Trophoblast cell (in vitro differentiated cells and primary cell): ENCODE results near the gene KLHL40.

Experiments
- DNase-seq, 2 donors: peaks; one replicate each; pipeline ENCODE4 v3.0.0-alpha.2; 2016
- H2AFZ ChIP-seq: 2 replicates; pipeline ENCODE4 v1.6.1; 2013; ENCODE audit warnings: low read length, moderate library complexity, mild to moderate bottlenecking; ENCODE audit not compliant: insufficient read depth, poor library complexity
- H2AK5ac ChIP-seq: 2 replicates; pipeline ENCODE4 v1.6.1; 2013; ENCODE audit warnings: mild to moderate bottlenecking, low read length
- H2BK120ac ChIP-seq: 2 replicates; pipeline ENCODE4 v1.6.1; 2013; ENCODE audit warnings: low read length, mild to moderate bottlenecking, moderate library complexity; ENCODE audit not compliant: insufficient read depth, poor library complexity
- H2BK12ac ChIP-seq: 2 replicates; pipeline ENCODE4 v1.6.1; 2013; ENCODE audit warnings: mild to moderate bottlenecking, low read length, moderate library complexity
- H2BK5ac ChIP-seq: 2 replicates; pipeline ENCODE4 v1.6.1; 2013; ENCODE audit warnings: low read length, low read depth, moderate library complexity, mild to moderate bottlenecking; ENCODE audit not compliant: poor library complexity
- H3K14ac ChIP-seq: 2 replicates; pipeline ENCODE4 v1.6.1; 2013; ENCODE audit warnings: mild to moderate bottlenecking, low read length
- H3K18ac ChIP-seq: 2 replicates; pipeline ENCODE4 v1.6.1; 2013; ENCODE audit warnings: mild to moderate bottlenecking, low read length
- H3K23ac ChIP-seq: 2 replicates; pipeline ENCODE4 v1.6.1; 2013; ENCODE audit warnings: low read length
- H3K27ac ChIP-seq: 2 replicates; pipeline ENCODE4 v1.5.1; 2013; ENCODE audit warnings: low read depth, mild to moderate bottlenecking, inconsistent platforms, low read length, moderate library complexity
- H3K27me3 ChIP-seq: 2 replicates; pipeline ENCODE4 v1.6.1; 2013; ENCODE audit warnings: inconsistent platforms, mild to moderate bottlenecking, low read length, moderate library complexity; ENCODE audit not compliant: insufficient read depth
- H3K36me3 ChIP-seq, 2 experiments: 1 replicate in 1 of 2; 2 replicates in 1 of 2; pipeline ENCODE4 v1.6.1; 2013; ENCODE audit warnings: low read length in 2 of 2, mild to moderate bottlenecking in 2 of 2, moderate library complexity in 1 of 2; ENCODE audit not compliant: insufficient read depth in 2 of 2, control insufficient read depth in 1 of 2
- H3K4ac ChIP-seq: 2 replicates; pipeline ENCODE4 v1.6.1; 2013; ENCODE audit warnings: low read depth, mild to moderate bottlenecking, low read length, moderate library complexity
- H3K4me1 ChIP-seq, 2 experiments: 1 replicate in 1 of 2; 2 replicates in 1 of 2; pipeline ENCODE4 v1.6.1; 2013; ENCODE audit warnings: low read length in 2 of 2, mild to moderate bottlenecking in 2 of 2, moderate library complexity in 1 of 2; ENCODE audit not compliant: insufficient read depth in 2 of 2, control insufficient read depth in 1 of 2
- H3K4me2 ChIP-seq: 2 replicates; pipeline ENCODE4 v1.6.1; 2013; ENCODE audit warnings: inconsistent platforms, mild to moderate bottlenecking, low read length, moderate library complexity
- H3K4me3 ChIP-seq: 2 replicates; pipeline ENCODE4 v1.5.1; 2013; ENCODE audit warnings: mild to moderate bottlenecking, low read depth, low read length, inconsistent platforms
- H3K79me1 ChIP-seq: one replicate; pipeline ENCODE4 v1.6.1; 2013; ENCODE audit warnings: low read length
- H3K79me2 ChIP-seq: 2 replicates; pipeline ENCODE4 v1.6.1; 2013; ENCODE audit warnings: low read length, mild to moderate bottlenecking; ENCODE audit not compliant: control insufficient read depth, insufficient read depth, poor library complexity
- H3K9ac ChIP-seq: 2 replicates; pipeline ENCODE4 v1.6.1; 2013; ENCODE audit warnings: mild to moderate bottlenecking, low read length
- H3K9me3 ChIP-seq: 2 replicates; pipeline ENCODE4 v1.6.1; 2013; ENCODE audit warnings: low read depth, mild to moderate bottlenecking, control low read depth, inconsistent platforms, low read length; ENCODE audit not compliant: insufficient read depth
- H4K12ac ChIP-seq: 2 replicates; pipeline ENCODE4 v1.6.1; 2013; ENCODE audit warnings: low read depth, mild to moderate bottlenecking, low read length, moderate library complexity
- H4K8ac ChIP-seq: 2 replicates; pipeline ENCODE4 v1.6.1; 2013; ENCODE audit warnings: low read depth, mild to moderate bottlenecking, low read length, moderate library complexity
- H4K91ac ChIP-seq: one replicate; pipeline ENCODE4 v1.6.1; 2013; ENCODE audit warnings: low read depth, mild to moderate bottlenecking, low read length, moderate library complexity
- WGBS: extraction: QIAGEN DNeasy Blood & Tissue Kit; methylation state at CpG from one replicate; pipeline ENCODE4 v1.1.7; 2013; ENCODE audit warnings: missing lambda C conversion rate; ENCODE audit not compliant: insufficient read length, insufficient coverage; ENCODE audit errors: extremely low coverage; 5-methylcytosine and 5-hydroxymethylcytosine counted together

Gene KLHL40

GRCh38 chr3:42667096-42667522 is 18.2 kb upstream of the KLHL40 start:
- H4K8ac ChIP-seq: no peak overlapping the region
- no peak overlapping the region for H4K12ac ChIP-seq
- H3K4me3 ChIP-seq: no peak overlapping the region
- no peak overlapping the region for H2AFZ ChIP-seq
- peaks cover 0 to 3% of the 10 kb centered on the region in 2 experiments for H3K36me3 ChIP-seq
- H3K9ac ChIP-seq: no peak overlapping the region
- H3K27ac ChIP-seq: no peak overlapping the region
- H3K9me3 ChIP-seq: peaks cover 4% of the 10 kb centered on the region
- no peak overlapping the region for H3K18ac ChIP-seq
- no peak overlapping the region for H2BK5ac ChIP-seq
- DNase-seq: no peak
- H2BK120ac ChIP-seq: no peak overlapping the region
- no peak overlapping the region for H3K14ac ChIP-seq
- H2BK12ac ChIP-seq: no peak overlapping the region
- H4K91ac ChIP-seq: no peak overlapping the region
- no peak overlapping the region for H3K4ac ChIP-seq
- H3K4me1 ChIP-seq: no peaks in the 10 kb centered on the region
- no peaks in the 10 kb centered on the region for H3K79me2 ChIP-seq
- no peak overlapping the region for H3K4me2 ChIP-seq
- H3K27me3 ChIP-seq: no peaks in the 10 kb centered on the region
- no peak overlapping the region for H2AK5ac ChIP-seq
- WGBS: no CpG with 5 or more reads among the region's 7 CpGs
- H3K79me1 ChIP-seq: no peaks in the 10 kb centered on the region
- no peak overlapping the region for H3K23ac ChIP-seq

- Histone ChIP-seq H4K12ac (no peak overlapping the region), H3K27ac (no peak overlapping the region), H3K4me2 (no peak overlapping the region), H2AK5ac (no peak overlapping the region), H3K4me1 (no peaks in the 10 kb centered on the region), H4K8ac (no peak overlapping the region), H2BK5ac (no peak overlapping the region), H3K9me3 (peaks cover 4% of the 10 kb centered on the region), H3K14ac (no peak overlapping the region), H2BK120ac (no peak overlapping the region), H4K91ac (no peak overlapping the region), H3K4ac (no peak overlapping the region), H3K27me3 (no peaks in the 10 kb centered on the region), H3K9ac (no peak overlapping the region), H3K36me3 (peaks cover 0 to 3% of the 10 kb centered on the region in 2 experiments), H3K79me2 (no peaks in the 10 kb centered on the region), H2AFZ (no peak overlapping the region), H3K18ac (no peak overlapping the region), H2BK12ac (no peak overlapping the region), H3K79me1 (no peaks in the 10 kb centered on the region), H3K23ac (no peak overlapping the region), H3K4me3 (no peak overlapping the region)
- no peak for DNase-seq
- WGBS: no CpG with 5 or more reads among the region's 8 CpGs
These were observed 17.6 kb upstream of the KLHL40 start for GRCh38 chr3:42667523-42668412.

GRCh38 chr3:42668413-42668760 is 16.9 kb upstream of the KLHL40 start:
- no peaks in the 10 kb centered on the region for H3K79me2 ChIP-seq
- no peak overlapping the region for H3K4me2 ChIP-seq
- no peaks in the 10 kb centered on the region for H3K27me3 ChIP-seq
- no peaks in the 10 kb centered on the region for H3K79me1 ChIP-seq
- no peak overlapping the region for H2BK12ac ChIP-seq
- H3K23ac ChIP-seq: no peak overlapping the region
- no peak overlapping the region for H3K4ac ChIP-seq
- H3K9me3 ChIP-seq: peaks cover 4% of the 10 kb centered on the region
- H3K14ac ChIP-seq: no peak overlapping the region
- H4K91ac ChIP-seq: no peak overlapping the region
- H3K36me3 ChIP-seq: peaks cover 0 to 3% of the 10 kb centered on the region in 2 experiments
- H2AK5ac ChIP-seq: no peak overlapping the region
- H3K18ac ChIP-seq: no peak overlapping the region
- H3K4me1 ChIP-seq: no peaks in the 10 kb centered on the region
- no CpG with 5 or more reads among the region's 2 CpGs for WGBS
- H3K4me3 ChIP-seq: no peak overlapping the region
- no peak overlapping the region for H2AFZ ChIP-seq
- H4K8ac ChIP-seq: no peak overlapping the region
- no peak overlapping the region for H3K27ac ChIP-seq
- no peak overlapping the region for H2BK5ac ChIP-seq
- no peak overlapping the region for H2BK120ac ChIP-seq
- no peak for DNase-seq
- H3K9ac ChIP-seq: no peak overlapping the region
- H4K12ac ChIP-seq: no peak overlapping the region

- H3K4me3 ChIP-seq: no peak overlapping the region
- no peak overlapping the region for H2BK12ac ChIP-seq
- peaks cover 4% of the 10 kb centered on the region for H3K9me3 ChIP-seq
- WGBS: no CpG with 5 or more reads among the region's 4 CpGs
- no peak for DNase-seq
- H3K4ac ChIP-seq: no peak overlapping the region
- no peak overlapping the region for H4K12ac ChIP-seq
- H3K36me3 ChIP-seq: peaks cover 0 to under 1% of the 10 kb centered on the region in 2 experiments
- H4K91ac ChIP-seq: no peak overlapping the region
- H3K9ac ChIP-seq: no peak overlapping the region
- no peaks in the 10 kb centered on the region for H3K4me1 ChIP-seq
- no peak overlapping the region for H3K14ac ChIP-seq
- no peaks in the 10 kb centered on the region for H3K27me3 ChIP-seq
- no peak overlapping the region for H3K27ac ChIP-seq
- H3K23ac ChIP-seq: no peak overlapping the region
- H3K79me2 ChIP-seq: no peaks in the 10 kb centered on the region
- no peak overlapping the region for H2AFZ ChIP-seq
- H2AK5ac ChIP-seq: no peak overlapping the region
- no peaks in the 10 kb centered on the region for H3K79me1 ChIP-seq
- H4K8ac ChIP-seq: no peak overlapping the region
- no peak overlapping the region for H2BK120ac ChIP-seq
- no peak overlapping the region for H2BK5ac ChIP-seq
- no peak overlapping the region for H3K18ac ChIP-seq
- no peak overlapping the region for H3K4me2 ChIP-seq
These were observed 16.5 kb upstream of the KLHL40 start for GRCh38 chr3:42668793-42669217.
